Vagina (tissue), 2 donors: ENCODE data around the gene DOCK1. TPM values are rescaled to one million over a fixed set of nuclear protein-coding genes. Genes with fewer than 3 reads are reported as not detected.

Experiments
- DNase-seq, 2 donors: peaks; one replicate each; pipeline ENCODE4 v3.0.0-alpha.2; 2017; ENCODE audit errors: extremely low spot score in 2 of 2
- H3K27ac ChIP-seq: fragments of 200-600 bp; sonication (generic); one replicate; pipeline ENCODE4 v1.5.1; 2019
- H3K27me3 ChIP-seq: fragments of 200-600 bp; sonication (generic); one replicate; pipeline ENCODE4 v1.5.1; 2019
- H3K36me3 ChIP-seq, 2 donors: fragments of 200-600 bp; sonication (generic); one replicate each; pipeline ENCODE4 v1.5.1; 2017 to 2019
- H3K4me1 ChIP-seq: fragments of 200-600 bp; sonication (generic); one replicate; pipeline ENCODE4 v1.5.1; 2019
- H3K4me3 ChIP-seq, 2 donors: fragments of 200-600 bp; sonication (generic); 1 replicate in 1 of 2; 2 replicates in 1 of 2; pipeline ENCODE4 v1.5.1; 2016 to 2019
- H3K9me3 ChIP-seq: fragments of 200-600 bp; sonication (generic); one replicate; pipeline ENCODE4 v1.5.1; 2019
- CTCF ChIP-seq, 3 experiments: fragments of 450-650 bp in 2 of 3; fragments of 200-600 bp in 1 of 3; sonication (generic) in 1 of 3; IDR thresholded peaks; one replicate each; pipeline ENCODE4 v1.5.1; 2017 to 2019; ENCODE audit warnings: antibody characterized with exemption in 3 of 3, mild to moderate bottlenecking in 2 of 3, moderate library complexity in 2 of 3
- POLR2A ChIP-seq, 2 donors: fragments of 450-650 bp; IDR thresholded peaks; one replicate each; pipeline ENCODE4 v1.6.1; 2017; ENCODE audit warnings: antibody characterized with exemption in 2 of 2, mild to moderate bottlenecking in 2 of 2, moderate library complexity in 2 of 2
- POLR2AphosphoS5 ChIP-seq, 2 donors: sonication (generic); formaldehyde crosslinking; IDR thresholded peaks; one replicate each; pipeline ENCODE4 v1.9.0; 2017; ENCODE audit warnings: antibody characterized with exemption in 2 of 2, mild to moderate bottlenecking in 2 of 2, low read depth in 1 of 2; ENCODE audit not compliant: insufficient read depth in 1 of 2
- intact Hi-C: fragments of 100-400 bp; cut with DNase I; formaldehyde crosslinking; loops from one replicate; pipeline ENCODE4 v1.15.1; 2023
- total RNA-seq: library from RNA; depleted of rRNA; stranded (reverse); fragments of >200 nt; gene quantifications from one replicate; pipeline ENCODE4 v1.2.3, GENCODE V29; 2016

DOCK1 gene
- total RNA-seq, 1 donor from 2014 or later, result 64.6 TPM

GRCh38 chr10:127497685-127498084, 592.5 kb downstream of the DOCK1 start:
- Histone ChIP-seq H3K36me3 (no peaks in the 10 kb centered on the region), H3K27ac (no peak overlapping the region), H3K4me1 (no peaks in the 10 kb centered on the region), H3K4me3 (no peak overlapping the region), H3K9me3 (no peaks in the 10 kb centered on the region), H3K27me3 (no peaks in the 10 kb centered on the region)
- DNase-seq, result no peak
- intact Hi-C loops, result no loop called here
- no peak for TF ChIP-seq POLR2A (IDR thresholded peaks at IDR 0.05)
- no peak for TF ChIP-seq CTCF (IDR thresholded peaks at IDR 0.05)
- TF ChIP-seq POLR2AphosphoS5 (IDR thresholded peaks at IDR 0.05; ENCODE audit: insufficient read depth in 1 of 2, low read depth in 1 of 2), result no peak

- Histone ChIP-seq H3K4me3 (no peak overlapping the region), H3K9me3 (no peaks in the 10 kb centered on the region), H3K4me1 (no peaks in the 10 kb centered on the region), H3K27me3 (no peaks in the 10 kb centered on the region), H3K36me3 (no peaks in the 10 kb centered on the region), H3K27ac (no peak overlapping the region)
- TF ChIP-seq POLR2AphosphoS5 (IDR thresholded peaks at IDR 0.05; ENCODE audit: insufficient read depth in 1 of 2, low read depth in 1 of 2) (no peak), POLR2A (IDR thresholded peaks at IDR 0.05) (no peak)
- no peak for DNase-seq
- intact Hi-C loops, result no loop called here
Observed at GRCh38 chr10:127498087-127498486, 592.9 kb downstream of the DOCK1 start.

- DNase-seq, result no peak
- TF ChIP-seq POLR2AphosphoS5 (IDR thresholded peaks at IDR 0.05; ENCODE audit: insufficient read depth in 1 of 2, low read depth in 1 of 2) (no peak), CTCF (IDR thresholded peaks at IDR 0.05) (no peak), POLR2A (IDR thresholded peaks at IDR 0.05) (no peak)
- Histone ChIP-seq H3K9me3 (no peaks in the 10 kb centered on the region), H3K27ac (no peak overlapping the region), H3K4me1 (no peaks in the 10 kb centered on the region), H3K27me3 (no peaks in the 10 kb centered on the region), H3K4me3 (no peak overlapping the region), H3K36me3 (no peaks in the 10 kb centered on the region)
- intact Hi-C loops, result no loop called here
Observed at GRCh38 chr10:127500127-127500526, 594.9 kb downstream of the DOCK1 start.

Other genes with a start within 250 kb of the DOCK1 start
- not detected for gene C10orf90, start 234.7 kb upstream of the DOCK1 start, total RNA-seq